ENCODE results near the gene NACAD.

The NACAD gene

GRCh38 chr7:45119550-45119949 lies 30.8 kb upstream of the NACAD start:
- no peaks in the 10 kb centered on the region for H3F3A ChIP-seq (ENCODE audit: insufficient read depth, low read length)
- H3K4me2 ChIP-seq (ENCODE audit: low read length): no peak overlapping the region
- H3K27me3 ChIP-seq (ENCODE audit: insufficient read depth, low read length): peaks cover 19% of the 10 kb centered on the region
- H3K9me2 ChIP-seq (ENCODE audit: low read depth, low read length): no peaks in the 10 kb centered on the region
- no peaks in the 10 kb centered on the region for H3K9me3 ChIP-seq (ENCODE audit: low read length)
- H3K4me1 ChIP-seq (ENCODE audit: insufficient read depth, low read length, severe bottlenecking): no peaks in the 10 kb centered on the region
- H4K20me1 ChIP-seq (ENCODE audit: insufficient read depth, low read length): no peaks in the 10 kb centered on the region
- no peak overlapping the region for H3K9ac ChIP-seq (ENCODE audit: low read length)
- no peak for TF ChIP-seq EZH2 (IDR thresholded peaks at IDR 0.05; ENCODE audit: borderline replicate concordance, low read length)
- TF ChIP-seq, protein P1, sequence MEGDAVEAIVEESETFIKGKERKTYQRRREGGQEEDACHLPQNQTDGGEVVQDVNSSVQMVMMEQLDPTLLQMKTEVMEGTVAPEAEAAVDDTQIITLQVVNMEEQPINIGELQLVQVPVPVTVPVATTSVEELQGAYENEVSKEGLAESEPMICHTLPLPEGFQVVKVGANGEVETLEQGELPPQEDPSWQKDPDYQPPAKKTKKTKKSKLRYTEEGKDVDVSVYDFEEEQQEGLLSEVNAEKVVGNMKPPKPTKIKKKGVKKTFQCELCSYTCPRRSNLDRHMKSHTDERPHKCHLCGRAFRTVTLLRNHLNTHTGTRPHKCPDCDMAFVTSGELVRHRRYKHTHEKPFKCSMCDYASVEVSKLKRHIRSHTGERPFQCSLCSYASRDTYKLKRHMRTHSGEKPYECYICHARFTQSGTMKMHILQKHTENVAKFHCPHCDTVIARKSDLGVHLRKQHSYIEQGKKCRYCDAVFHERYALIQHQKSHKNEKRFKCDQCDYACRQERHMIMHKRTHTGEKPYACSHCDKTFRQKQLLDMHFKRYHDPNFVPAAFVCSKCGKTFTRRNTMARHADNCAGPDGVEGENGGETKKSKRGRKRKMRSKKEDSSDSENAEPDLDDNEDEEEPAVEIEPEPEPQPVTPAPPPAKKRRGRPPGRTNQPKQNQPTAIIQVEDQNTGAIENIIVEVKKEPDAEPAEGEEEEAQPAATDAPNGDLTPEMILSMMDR (IDR thresholded peaks at IDR 0.05; ENCODE audit: low read length): no peak
- H2AFZ ChIP-seq (ENCODE audit: low read length): no peak overlapping the region
- H3K4me3 ChIP-seq (ENCODE audit: low read depth, low read length, poor library complexity, severe bottlenecking): no peak overlapping the region
- H3K79me2 ChIP-seq (ENCODE audit: insufficient read depth, low read length): no peaks in the 10 kb centered on the region
- no peaks in the 10 kb centered on the region for H3K36me3 ChIP-seq (ENCODE audit: insufficient read depth, low read length)
- H3K27ac ChIP-seq (ENCODE audit: low read depth, low read length, poor library complexity, severe bottlenecking): no peak overlapping the region

DNA sequence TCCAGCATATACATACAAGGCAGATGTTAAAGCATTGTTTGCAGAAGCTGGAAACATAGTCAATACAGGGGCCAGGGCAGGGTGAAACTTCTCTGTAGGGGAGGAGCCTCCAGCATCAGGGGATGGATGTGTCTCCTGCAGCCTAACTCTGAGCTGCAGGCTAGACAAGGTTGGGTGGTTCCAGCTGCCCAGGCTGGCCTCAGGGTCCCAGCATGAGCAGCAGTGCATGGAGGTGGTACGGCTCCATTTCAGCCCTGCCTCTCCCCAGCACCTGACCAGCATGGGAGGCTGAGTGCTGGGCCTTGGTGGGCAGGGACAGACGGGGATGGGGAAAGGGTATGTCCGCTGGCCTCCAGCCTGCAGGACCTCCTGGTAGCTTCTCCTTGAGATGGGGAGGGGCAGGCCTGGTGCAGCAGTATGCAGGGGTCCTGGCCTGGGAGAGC lies 30.1 kb upstream of the NACAD start:
- H3K4me3 ChIP-seq (ENCODE audit: low read depth, low read length, poor library complexity, severe bottlenecking): no peak overlapping the region
- H3F3A ChIP-seq (ENCODE audit: insufficient read depth, low read length): no peaks in the 10 kb centered on the region
- no peaks in the 10 kb centered on the region for H3K36me3 ChIP-seq (ENCODE audit: insufficient read depth, low read length)
- H4K20me1 ChIP-seq (ENCODE audit: insufficient read depth, low read length): no peaks in the 10 kb centered on the region
- TF ChIP-seq, protein P1 (IDR thresholded peaks at IDR 0.05; ENCODE audit: low read length): no peak
- TF ChIP-seq EZH2 (IDR thresholded peaks at IDR 0.05; ENCODE audit: borderline replicate concordance, low read length): no peak
- H3K27ac ChIP-seq (ENCODE audit: low read depth, low read length, poor library complexity, severe bottlenecking): no peak overlapping the region
- peaks cover 19% of the 10 kb centered on the region for H3K27me3 ChIP-seq (ENCODE audit: insufficient read depth, low read length)
- no peak overlapping the region for H2AFZ ChIP-seq (ENCODE audit: low read length)
- no peaks in the 10 kb centered on the region for H3K79me2 ChIP-seq (ENCODE audit: insufficient read depth, low read length)
- no peaks in the 10 kb centered on the region for H3K9me2 ChIP-seq (ENCODE audit: low read depth, low read length)
- H3K9me3 ChIP-seq (ENCODE audit: low read length): no peaks in the 10 kb centered on the region
- H3K4me2 ChIP-seq (ENCODE audit: low read length): no peak overlapping the region
- H3K9ac ChIP-seq (ENCODE audit: low read length): no peak overlapping the region
- H3K4me1 ChIP-seq (ENCODE audit: insufficient read depth, low read length, severe bottlenecking): no peaks in the 10 kb centered on the region

GRCh38 chr7:45118292-45118691 lies 29.5 kb upstream of the NACAD start:
- H3K36me3 ChIP-seq (ENCODE audit: insufficient read depth, low read length): no peaks in the 10 kb centered on the region
- no peak overlapping the region for H3K9ac ChIP-seq (ENCODE audit: low read length)
- no peaks in the 10 kb centered on the region for H3K9me3 ChIP-seq (ENCODE audit: low read length)
- no peak overlapping the region for H3K4me3 ChIP-seq (ENCODE audit: low read depth, low read length, poor library complexity, severe bottlenecking)
- no peaks in the 10 kb centered on the region for H4K20me1 ChIP-seq (ENCODE audit: insufficient read depth, low read length)
- TF ChIP-seq EZH2 (IDR thresholded peaks at IDR 0.05; ENCODE audit: borderline replicate concordance, low read length): no peak
- TF ChIP-seq, protein P1 (IDR thresholded peaks at IDR 0.05; ENCODE audit: low read length): no peak
- H3K4me2 ChIP-seq (ENCODE audit: low read length): no peak overlapping the region
- peaks cover 1% of the 10 kb centered on the region; the same call in 1 of the 2 replicates for H3F3A ChIP-seq (ENCODE audit: insufficient read depth, low read length)
- no peaks in the 10 kb centered on the region for H3K9me2 ChIP-seq (ENCODE audit: low read depth, low read length)
- H3K27me3 ChIP-seq (ENCODE audit: insufficient read depth, low read length): peaks cover 15% of the 10 kb centered on the region; the same call in 1 of the 2 replicates
- no peaks in the 10 kb centered on the region for H3K4me1 ChIP-seq (ENCODE audit: insufficient read depth, low read length, severe bottlenecking)
- no peak overlapping the region for H2AFZ ChIP-seq (ENCODE audit: low read length)
- H3K27ac ChIP-seq (ENCODE audit: low read depth, low read length, poor library complexity, severe bottlenecking): no peak overlapping the region
- no peaks in the 10 kb centered on the region for H3K79me2 ChIP-seq (ENCODE audit: insufficient read depth, low read length)

All from OCI-LY1 (cell line).